HS-5 (cell line): ENCODE data around the gene NRDC.
"Not testable (repeated sequence)": the region's sequence is repeated elsewhere in the genome, so short reads cannot be mapped to it uniquely, and the experiment has no call there.

Experiments used
- DNase-seq: peaks from one replicate; pipeline ENCODE4 v3.0.0-alpha.2; 2012; ENCODE audit warnings: low read depth

The NRDC gene

DNA sequence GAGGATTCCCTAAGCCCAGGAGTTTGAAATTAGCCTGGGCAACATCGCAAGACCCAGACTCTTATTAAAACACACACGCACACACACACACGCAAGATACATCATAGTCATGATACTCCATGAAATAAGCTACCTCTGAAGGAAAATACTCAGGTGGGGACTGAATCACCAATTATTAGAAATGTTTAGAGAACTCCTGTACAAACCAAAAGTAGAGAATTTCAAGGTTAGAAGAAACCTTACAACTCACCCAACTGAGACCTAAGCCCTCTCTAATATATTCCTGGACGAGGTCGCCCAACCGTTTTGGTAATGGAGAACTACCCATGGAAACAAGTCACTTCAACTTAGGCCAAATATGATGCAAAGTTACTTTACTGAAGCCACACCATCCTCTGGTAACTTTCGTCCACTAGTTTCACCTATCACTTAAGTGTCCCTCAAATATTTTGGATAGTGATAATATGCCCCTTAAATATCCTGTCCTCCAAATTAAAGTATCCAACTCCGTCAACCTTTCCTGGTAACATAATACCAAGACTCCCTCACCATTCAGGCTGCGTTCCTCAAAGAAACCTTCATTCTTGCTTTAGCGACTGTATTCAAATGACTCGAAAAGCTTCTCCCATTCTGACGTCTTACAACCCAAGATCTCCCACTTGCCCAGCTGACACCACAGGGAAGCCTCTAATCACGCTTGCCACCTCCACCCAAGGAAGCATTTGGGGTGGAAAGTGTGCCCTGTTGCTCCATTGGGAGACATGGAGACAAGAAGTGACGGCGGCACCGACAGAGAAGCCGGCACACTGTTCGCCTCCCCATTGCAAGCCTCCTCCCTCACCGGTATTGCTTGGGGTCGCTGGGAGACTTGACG lies 856 bp downstream of the NRDC start:
- no peak for DNase-seq

DNA sequence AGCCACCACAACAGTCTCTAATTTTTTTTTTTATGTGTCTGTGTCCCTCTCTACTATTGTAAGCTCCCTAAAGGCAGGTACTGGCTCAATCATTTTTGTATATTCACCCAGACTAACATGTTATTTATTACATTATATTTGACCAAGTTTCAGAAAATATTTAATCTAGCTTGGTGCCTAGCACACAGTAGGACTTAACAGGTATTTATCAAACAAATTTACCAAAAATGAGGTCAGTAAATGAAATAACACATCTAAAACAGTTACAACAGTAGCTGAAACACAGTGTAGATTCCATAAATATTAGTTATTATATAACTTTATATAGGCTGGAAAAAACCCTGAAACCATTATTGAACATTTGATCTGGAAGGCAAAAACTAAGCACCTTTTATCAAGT lies 2.7 kb downstream of the NRDC start:
- DNase-seq = no peak

DNA sequence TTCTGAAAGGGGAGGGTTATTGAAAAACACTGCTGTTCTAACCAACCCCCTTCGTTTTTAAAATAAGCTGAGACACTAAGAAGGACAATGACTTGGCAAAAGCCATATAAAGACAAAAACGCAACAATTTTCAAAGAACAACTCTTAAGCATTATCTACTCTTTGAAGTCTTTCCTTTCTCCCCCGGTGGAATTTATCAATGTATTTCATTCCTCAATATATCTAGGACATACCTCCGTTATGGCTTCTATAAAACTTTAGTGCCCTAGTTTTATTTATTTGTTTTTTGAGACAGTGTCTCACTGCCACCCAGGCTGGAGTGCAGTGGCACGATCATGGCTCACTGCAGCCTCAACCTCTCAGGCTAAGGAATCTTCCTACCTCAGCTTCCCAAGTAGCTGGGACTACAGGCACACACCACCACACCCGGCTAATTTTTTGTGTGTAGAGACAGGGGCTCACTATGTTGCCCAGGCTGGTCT lies 3.2 kb downstream of the NRDC start:
- no peak for DNase-seq

DNA sequence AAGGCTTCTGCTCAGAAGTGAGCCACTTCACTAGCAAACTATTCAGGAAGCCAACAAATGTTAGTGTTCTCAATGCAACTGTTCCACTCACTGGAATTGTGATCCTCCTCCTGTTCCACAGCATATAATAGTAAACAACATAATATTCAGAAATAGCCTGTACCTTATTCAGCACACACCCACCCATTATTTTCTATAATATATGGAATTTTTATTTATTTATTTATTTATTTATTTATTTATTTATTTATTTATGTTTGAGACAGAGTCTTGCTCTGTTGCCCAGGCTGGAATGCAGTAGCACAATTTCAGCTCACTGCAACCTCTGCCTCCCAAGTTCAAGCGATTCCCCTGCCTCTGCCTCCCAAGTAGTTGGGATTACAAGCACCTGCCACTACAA lies 5.3 kb downstream of the NRDC start:
- not testable (repeated sequence) for DNase-seq

DNA sequence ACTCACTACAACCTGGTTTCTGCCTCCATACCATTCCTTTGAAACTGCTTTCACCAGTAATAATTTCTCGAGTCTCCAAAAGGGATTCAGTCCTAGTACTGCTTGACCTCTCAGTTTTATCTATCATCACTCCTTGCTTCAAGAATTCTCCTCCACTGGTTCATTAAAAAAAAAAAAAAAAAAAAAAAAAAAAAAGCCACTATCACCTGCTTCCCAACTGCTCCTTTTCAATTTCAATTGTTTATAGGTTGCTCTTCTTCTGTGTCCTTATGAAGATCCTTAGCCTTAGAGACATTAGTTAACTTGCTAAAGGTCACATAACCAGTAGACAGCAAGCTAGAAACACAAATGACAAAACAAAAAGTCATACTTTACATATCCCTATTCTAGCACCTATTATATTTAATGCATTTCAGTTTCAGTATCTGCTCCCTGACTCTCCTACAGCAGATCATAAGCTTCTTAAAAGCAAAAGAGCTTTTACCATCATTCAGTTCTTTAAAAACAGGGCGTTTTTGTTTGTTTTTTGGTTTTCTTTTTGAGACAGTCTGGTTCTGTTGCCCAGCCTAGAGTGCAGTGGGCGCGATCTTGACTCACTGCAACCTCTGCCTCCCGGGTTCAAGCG lies 7.1 kb downstream of the NRDC start:
- DNase-seq = no peak

DNA sequence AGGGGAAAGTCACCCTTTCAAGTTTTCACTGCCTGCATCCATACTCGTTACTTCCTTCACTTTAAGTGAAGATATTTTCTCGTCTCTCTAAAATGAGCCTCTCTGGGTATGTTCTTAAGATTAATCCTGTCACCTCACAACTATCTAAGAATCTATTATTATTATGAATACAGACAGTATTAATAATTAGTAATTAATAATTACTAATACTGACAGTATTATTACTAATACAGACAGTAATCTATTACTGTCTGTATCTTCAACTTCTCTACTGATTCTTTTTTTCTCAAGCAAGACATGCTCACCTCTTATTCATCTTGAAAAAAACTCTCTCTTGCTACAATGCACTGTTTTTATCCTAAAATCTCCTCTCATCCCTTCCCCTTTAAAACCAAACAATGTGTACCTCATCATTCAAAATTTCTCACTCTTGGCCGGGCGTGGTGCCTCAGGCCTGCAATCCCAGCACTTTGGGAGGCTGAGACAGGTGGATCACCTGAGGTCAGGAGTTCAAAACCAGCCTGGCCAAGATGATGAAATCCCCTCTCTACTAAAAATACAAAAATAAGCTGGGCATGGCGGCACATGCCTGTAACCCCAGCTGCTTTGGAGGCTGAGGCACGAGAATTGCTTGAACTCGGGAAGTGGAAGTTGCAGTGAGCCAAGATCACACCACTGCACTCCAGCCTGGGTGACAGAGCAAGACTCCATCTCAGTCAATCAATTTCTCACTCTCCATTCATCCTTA lies 7.8 kb downstream of the NRDC start:
- no peak for DNase-seq

DNA sequence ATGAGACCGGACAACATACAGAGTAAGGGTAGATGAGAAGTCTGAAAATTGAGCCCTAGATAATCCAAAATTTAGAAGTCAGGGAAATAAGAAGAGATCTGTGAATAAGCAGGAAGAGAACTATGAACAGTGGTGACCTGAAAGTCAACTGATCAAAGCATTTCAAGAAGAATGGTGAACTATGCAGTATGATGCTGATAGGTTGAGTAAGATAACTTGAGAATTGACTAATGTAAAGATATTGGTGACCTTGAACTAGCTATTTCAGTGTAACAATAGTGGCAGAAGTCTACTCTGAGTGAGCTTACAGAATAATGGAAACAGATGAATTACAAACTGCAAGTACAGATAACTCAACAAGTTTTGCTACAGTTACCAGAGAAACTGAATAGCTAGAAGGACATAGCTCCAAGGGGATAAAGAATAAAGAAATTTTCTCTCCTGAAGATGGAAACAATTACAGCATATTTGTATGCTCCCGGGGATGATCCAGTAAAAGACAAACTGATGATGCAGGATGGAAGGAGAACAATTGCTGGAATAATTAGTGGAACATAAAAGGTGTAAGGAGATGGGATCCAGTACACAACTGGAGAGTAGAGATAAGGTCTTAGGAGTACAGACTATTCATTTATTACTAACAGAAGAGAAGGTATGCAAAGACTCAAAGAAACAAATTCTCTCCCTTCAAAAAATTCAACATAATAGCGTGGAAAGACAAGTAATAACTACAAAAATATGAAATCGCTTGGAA lies 10.9 kb downstream of the NRDC start:
- no peak for DNase-seq

DNA sequence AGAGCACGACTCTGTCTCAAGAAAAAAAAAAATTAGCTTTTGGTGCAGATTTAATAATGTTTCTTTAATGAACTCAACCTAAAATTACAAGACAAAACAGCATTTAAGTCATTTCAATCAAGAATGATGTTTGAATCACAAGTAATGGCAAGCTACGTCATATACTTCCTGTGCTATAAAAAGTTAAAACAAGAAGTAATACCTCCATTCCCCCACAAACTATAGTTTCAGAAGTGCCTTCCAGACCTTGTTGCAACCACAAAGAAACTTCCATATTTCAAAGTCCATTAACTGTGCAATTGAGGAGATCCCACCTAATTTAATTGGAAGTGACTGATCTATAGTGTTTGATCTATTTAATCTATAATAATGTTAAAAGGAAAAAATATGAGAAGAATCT lies 15.1 kb downstream of the NRDC start:
- no peak for DNase-seq

DNA sequence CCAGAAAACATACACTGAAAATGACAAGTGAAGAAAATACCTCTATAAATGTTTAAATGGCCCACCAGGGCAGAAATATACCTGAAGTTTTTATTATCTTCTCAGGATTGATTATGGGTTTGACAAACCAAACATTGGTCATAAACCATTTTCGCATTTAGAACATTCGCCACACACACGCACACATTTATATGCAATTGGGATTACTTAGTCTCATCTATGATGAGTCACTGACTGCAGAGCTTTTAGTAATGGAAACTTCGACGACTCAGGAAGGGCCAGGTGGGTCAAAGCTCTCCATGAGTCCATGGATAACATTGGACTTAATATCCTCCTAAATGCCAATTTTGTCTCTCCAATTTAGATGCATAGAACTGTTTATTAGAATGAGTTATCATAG lies 16.9 kb downstream of the NRDC start:
- no peak for DNase-seq

DNA sequence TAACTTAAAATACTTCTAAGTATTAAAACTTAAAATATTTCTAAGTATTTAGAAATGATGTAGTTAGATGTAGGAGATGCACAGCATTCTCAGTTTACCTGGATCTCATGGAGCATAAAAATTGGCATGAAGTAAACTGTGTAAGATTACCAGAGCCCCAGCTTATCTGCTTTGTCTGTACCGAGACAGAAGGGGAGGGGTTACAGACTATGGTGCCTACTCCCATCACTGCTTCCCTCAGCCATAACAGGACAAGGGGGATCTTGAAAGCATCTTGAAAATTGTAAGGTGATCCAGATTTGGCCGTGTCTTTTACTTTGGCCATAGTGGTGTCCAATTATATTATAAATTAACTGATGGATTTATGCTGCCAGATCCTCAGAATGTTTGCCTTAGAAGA lies 18.8 kb downstream of the NRDC start:
- no peak for DNase-seq

DNA sequence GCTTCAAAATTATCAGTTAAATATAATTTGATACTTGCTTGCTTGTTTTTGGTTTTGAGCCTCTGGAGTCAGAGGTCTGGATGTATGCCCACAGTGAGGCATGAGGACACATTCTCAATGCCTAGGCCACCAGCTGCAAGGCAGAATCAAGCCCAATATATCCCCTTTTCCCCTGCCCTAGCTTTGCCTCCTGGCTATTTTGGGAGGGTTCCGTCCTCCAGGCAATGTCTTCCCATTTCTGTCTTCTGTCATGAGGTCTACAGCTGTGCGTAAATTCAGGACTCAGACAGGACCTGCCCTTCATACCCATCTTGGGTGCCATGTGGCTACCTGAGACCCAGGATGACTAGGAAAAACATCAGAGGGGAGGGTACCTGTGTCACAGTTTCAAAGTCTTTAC lies 19.2 kb downstream of the NRDC start:
- DNase-seq = no peak

DNA sequence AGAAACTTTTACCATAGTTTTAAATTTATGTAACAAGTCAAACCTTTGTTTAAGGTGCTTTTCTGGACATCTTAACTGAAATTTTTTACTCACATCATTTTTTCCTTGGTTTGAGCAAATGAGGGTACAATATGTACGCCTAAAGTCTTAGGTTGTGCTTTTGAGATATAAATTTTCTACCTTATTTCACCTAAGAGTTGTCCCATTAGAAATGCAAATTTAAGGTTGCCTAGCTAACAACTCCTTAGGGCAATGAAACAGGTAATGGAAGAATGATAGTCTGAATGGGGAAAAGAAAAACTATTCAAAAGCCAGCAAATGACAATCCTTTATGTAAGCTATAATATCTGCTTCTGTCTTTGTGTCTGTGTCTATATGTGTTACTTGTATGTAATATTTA lies 19.6 kb downstream of the NRDC start:
- no peak for DNase-seq

DNA sequence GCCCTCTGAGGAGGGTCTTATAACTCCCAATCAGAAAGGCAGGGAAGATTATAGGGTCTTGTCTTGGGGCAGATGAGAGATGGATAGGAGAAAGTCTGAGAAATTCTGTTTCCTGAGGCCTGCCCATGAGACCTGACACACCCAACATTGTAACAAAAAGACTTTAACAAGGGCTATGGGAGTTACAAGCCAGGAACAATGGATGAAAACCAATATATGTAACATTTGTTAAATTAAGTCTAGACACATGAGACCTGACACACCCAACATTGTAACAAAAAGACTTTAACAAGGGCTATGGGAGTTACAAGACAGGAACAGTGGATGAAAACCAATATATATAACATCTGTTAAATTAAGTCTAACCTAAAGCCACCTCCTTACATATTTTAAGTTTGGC lies 21.8 kb downstream of the NRDC start:
- DNase-seq = no peak

DNA sequence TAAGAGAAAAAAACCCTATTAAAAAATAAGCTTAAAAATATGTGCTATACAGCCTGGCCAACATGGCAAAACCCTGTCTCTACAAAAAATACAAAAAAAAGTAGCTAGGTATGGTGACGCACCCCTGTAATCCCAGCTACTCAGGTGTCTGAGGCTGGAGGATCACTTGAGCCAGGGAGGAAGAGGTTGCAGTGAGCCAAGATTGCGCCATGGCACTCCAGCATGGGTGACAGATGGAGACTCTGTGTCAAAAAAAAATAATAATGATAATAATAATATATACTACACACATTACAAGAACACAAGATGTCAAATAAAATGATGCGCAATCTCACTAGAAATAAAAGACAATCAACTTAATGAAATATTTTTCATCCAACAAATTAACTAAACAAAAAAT lies 22.9 kb downstream of the NRDC start:
- no peak for DNase-seq

DNA sequence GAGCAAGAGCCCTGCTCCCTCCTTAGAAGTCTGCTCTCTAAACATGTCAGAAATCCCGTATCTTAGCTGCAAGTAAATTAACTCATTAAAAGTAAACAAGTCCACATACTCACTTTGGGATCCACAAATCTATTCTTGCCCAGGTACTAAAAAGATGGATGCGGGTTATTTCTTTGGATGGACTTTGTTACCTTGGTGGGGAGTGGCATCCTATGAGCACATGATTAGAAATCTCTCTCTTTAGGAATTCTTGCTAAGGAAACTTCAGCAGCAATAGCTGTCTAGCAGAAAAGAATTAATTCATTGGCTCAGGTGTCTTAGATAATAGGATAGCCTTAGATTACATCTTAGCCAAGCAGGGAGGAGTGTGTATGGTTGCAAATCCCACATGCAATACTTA lies 25.2 kb downstream of the NRDC start:
- DNase-seq = no peak

DNA sequence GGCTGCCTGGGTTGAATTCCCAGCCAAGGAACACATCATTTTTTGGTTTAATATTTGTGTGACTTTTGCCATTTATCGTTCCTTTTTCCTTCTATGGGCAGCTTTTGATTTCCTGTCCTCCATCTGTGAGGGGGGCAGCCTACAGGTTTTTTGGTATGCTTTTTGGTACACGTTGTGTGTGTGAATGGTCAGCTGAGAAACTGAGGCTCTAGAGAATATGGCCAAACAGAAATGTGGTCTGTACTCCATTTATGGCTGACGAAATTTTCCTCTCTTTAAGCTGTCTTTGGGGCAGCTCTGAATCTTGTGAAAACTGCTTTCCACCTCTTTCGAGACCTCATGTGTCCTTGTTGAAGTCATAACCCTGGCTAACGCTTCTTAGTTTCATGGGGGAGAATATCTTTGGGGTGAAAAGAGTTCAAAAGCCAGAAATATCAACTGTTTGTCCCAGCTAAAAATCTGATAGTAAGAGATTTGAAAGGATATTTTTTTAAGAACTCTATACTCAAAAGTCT lies 26.6 kb downstream of the NRDC start:
- DNase-seq = no peak

DNA sequence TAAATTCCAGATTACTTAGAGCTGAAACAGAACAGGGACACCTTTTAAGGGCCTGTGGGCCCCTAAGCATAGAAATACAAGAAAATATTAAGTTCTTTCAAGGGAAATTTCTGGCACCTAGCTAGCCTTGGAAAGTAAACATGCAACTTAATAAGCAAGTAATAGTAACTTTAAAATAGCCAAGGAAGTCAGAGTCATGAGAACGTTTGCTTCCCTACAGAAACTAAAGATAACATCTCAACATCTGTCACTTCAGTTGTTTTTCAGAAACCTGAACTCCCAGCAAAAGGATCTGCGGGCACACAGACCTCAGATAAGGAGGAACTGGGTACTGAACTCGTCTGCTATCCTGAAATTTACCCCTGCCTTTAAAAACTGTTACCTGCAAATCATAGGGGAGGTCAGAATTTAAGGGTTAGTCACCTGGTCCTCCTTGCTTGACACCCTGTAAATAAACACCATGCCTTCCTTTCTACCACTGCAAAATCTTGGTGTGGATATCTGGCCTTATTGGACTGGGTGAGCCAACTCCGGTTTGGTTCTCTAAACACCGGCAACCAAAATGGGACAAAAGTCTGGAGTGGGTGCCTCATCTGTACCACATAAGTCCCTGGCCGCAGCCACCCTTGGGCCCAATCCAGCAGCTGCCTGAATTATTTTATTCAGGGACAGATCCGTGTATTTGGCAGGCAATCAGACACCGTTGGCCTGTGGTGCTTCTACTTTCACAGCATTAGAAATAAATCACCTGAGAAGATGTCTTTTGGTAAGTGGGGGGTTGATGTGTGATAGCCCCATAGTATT lies 27.9 kb downstream of the NRDC start:
- DNase-seq = no peak

DNA sequence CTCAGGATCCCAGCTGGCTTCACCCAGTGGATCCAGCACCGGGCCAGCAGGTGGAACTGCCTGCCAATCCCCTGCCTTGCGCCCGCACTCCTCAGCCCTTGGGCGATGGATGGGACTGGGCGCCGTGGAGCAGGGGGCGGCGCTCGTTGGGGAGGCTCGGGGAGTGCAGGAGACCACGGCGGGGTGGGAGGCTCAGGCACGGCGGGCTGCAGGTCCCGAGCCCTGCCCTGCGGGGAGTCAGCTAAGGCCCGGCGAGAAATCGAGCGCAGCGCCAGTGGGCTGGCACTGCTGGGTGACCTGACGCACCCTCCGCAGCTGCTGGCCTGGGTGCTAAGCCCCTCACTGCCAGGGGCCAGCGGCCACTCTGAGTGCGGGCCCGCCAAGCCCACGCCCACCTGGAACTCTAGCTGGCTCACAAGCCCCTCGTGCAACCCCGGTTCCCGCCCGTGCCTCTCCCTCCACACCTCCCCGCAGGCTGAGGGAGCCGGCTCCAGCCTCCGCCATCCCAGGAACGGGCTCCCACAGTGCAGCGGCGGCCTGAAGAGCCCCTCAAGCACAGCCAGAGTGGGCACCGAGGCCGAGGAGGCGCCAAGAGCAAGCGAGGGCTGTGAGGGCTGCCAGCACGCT lies 31.1 kb downstream of the NRDC start:
- DNase-seq = no peak

DNA sequence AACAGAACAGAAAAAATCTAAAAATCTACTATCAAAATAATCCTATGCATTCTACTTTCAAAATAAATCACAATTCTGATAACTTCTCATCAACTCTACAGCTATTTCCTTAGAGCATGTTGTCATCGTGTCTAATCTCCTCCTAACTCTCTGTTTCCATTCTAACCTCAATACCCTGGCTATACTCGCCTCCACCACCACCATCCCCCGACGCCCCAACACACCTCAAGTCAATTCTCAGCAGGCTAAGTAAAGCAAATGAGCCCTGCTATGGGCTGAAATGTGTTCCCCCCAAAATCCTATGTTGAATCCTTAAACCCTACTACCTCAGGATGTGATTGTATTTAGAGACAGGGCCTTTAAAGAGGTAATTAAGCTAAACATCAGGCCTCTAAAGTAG lies 34.6 kb downstream of the NRDC start:
- DNase-seq = no peak

DNA sequence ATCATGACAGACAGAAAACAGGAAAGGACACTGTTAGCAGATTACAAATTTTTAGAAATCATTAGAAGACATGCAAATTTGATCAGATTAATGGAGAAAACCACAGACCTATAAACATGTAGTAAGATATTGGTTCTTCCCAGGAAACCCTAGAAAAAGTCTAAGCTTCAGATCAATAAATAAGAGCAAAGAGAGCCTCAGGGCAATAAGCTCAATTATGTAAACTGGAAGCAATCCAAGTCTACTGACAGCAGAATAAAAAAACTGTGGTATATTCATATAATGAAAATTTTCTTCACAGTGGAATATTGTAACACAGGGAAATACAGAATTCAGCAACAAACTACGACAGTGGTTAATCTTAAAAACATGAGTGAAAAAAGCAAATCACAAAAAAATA lies 36.3 kb downstream of the NRDC start:
- no peak for DNase-seq
